H1 (cell line): ENCODE results near the gene R3HDM2. TPM values are rescaled to one million over a fixed set of nuclear protein-coding genes. Genes with fewer than 3 reads are reported as not detected.

ENCODE experiments used
- CTCF ChIA-PET: fragments of 300-600 bp; sonication (Branson Sonifier 250); formaldehyde crosslinking; loops from one replicate; lab custom pipeline; 2021; ENCODE audit not compliant: partially characterized antibody; lab: Charles Lee
- POLR2A ChIA-PET: fragments of 300-600 bp; sonication (Branson Sonifier 250); formaldehyde crosslinking; loops from one replicate; lab custom pipeline; 2021; ENCODE audit warnings: inconsistent platforms; ENCODE audit not compliant: partially characterized antibody; lab: Charles Lee
- DNase-seq, 2 experiments: peaks; one replicate each; pipeline versions ENCODE4 v3.0.0 to v3.0.0-alpha.2; 2010 to 2022; ENCODE audit warnings: low spot score in 2 of 2, low read depth in 1 of 2, mixed read lengths in 1 of 2
- FAIRE-seq: peaks from 2 replicates; lab custom pipeline; 2011; peaks lifted over from hg19 to GRCh38; lab: Jason Lieb, UNC
- H2AFZ ChIP-seq: 2 replicates; pipeline ENCODE4 v1.8.1; 2012; ENCODE audit warnings: low read length, inconsistent platforms
- H2AK5ac ChIP-seq: 2 replicates; pipeline ENCODE4 v1.6.1; 2013; ENCODE audit warnings: low read depth, low read length
- H2BK120ac ChIP-seq: replicated peaks from 2 replicates; pipeline ENCODE3; 2013; ENCODE audit warnings: low read depth, low read length, inconsistent platforms
- H2BK12ac ChIP-seq: 2 replicates; pipeline ENCODE4 v1.6.1; 2013; ENCODE audit warnings: low read depth, low read length
- H2BK15ac ChIP-seq: 2 replicates; pipeline ENCODE4 v1.6.1; 2013; ENCODE audit warnings: low read length
- H2BK20ac ChIP-seq: 2 replicates; pipeline ENCODE4 v1.6.1; 2013; ENCODE audit warnings: low read length
- H2BK5ac ChIP-seq: 2 replicates; pipeline ENCODE4 v1.6.1; 2013; ENCODE audit warnings: low read depth, low read length
- H3K14ac ChIP-seq: 2 replicates; pipeline ENCODE4 v1.6.1; 2013; ENCODE audit warnings: inconsistent platforms; ENCODE audit not compliant: insufficient read length
- H3K18ac ChIP-seq: 2 replicates; pipeline ENCODE4 v1.6.1; 2013; ENCODE audit warnings: low read length; ENCODE audit errors: extremely low read depth
- H3K23ac ChIP-seq: 2 replicates; pipeline ENCODE4 v1.6.1; 2013; ENCODE audit warnings: inconsistent platforms; ENCODE audit not compliant: insufficient read length
- H3K23me2 ChIP-seq: 2 replicates; pipeline ENCODE4 v1.6.1; 2013; ENCODE audit warnings: low read depth, low read length
- H3K27ac ChIP-seq: 2 replicates; pipeline ENCODE4 v1.6.1; 2011; ENCODE audit warnings: low read depth, low read length, inconsistent platforms
- H3K27me3 ChIP-seq, 4 experiments: replicated peaks in 1 of 4; 1 replicate in 1 of 4; 2 replicates in 3 of 4; pipeline versions ENCODE4 v1.6.1 to v1.8.1; 2011 to 2013; ENCODE audit warnings: low read length in 3 of 4, mild to moderate bottlenecking in 3 of 4, inconsistent platforms in 2 of 4, mixed read lengths in 2 of 4, moderate library complexity in 1 of 4; ENCODE audit not compliant: control insufficient read depth in 3 of 4, insufficient read depth in 3 of 4; ENCODE audit errors: extremely low read depth in 1 of 4
- H3K36me3 ChIP-seq, 4 experiments: 2 replicates each; pipeline versions ENCODE4 v1.6.1 to v1.8.1; 2011 to 2013; ENCODE audit warnings: mild to moderate bottlenecking in 4 of 4, low read length in 3 of 4, moderate library complexity in 2 of 4, control low read depth in 1 of 4, inconsistent platforms in 1 of 4; ENCODE audit not compliant: insufficient read depth in 4 of 4, control insufficient read depth in 2 of 4
- H3K4ac ChIP-seq: replicated peaks from 2 replicates; pipeline ENCODE3; 2013; ENCODE audit warnings: low read length, low read depth, mixed read lengths, inconsistent platforms; ENCODE audit not compliant: insufficient read length
- H3K4me1 ChIP-seq, 4 experiments: replicated peaks in 1 of 4; 1 replicate in 1 of 4; 2 replicates in 3 of 4; pipeline versions ENCODE4 v1.6.1 to v1.8.1; 2011 to 2013; ENCODE audit warnings: low read length in 3 of 4, inconsistent platforms in 2 of 4, mixed read lengths in 1 of 4; ENCODE audit not compliant: insufficient read depth in 4 of 4, control insufficient read depth in 3 of 4
- H3K4me2 ChIP-seq, 2 experiments: 2 replicates each; pipeline versions ENCODE4 v1.6.1 to v1.8.1; 2011 to 2013; ENCODE audit warnings: low read depth in 2 of 2, low read length in 2 of 2, control low read depth in 1 of 2, inconsistent platforms in 1 of 2, mild to moderate bottlenecking in 1 of 2; ENCODE audit not compliant: insufficient read depth in 1 of 2
- H3K4me3 ChIP-seq, 4 experiments: fragments of 200-600, 300-600 bp in 1 of 4; sonication (generic), shearing (Covaris generic), sonication (Bioruptor Twin) in 1 of 4; 2 replicates each; pipeline versions ENCODE4 v1.5.1 to v1.8.1; 2011 to 2016; ENCODE audit warnings: low read length in 4 of 4, low read depth in 3 of 4, control low read depth in 2 of 4, inconsistent platforms in 2 of 4, mild to moderate bottlenecking in 2 of 4, mixed read lengths in 1 of 4, moderate library complexity in 1 of 4; ENCODE audit not compliant: insufficient read depth in 2 of 4; ENCODE audit errors: extremely low read depth in 1 of 4
- H3K56ac ChIP-seq: replicated peaks from 2 replicates; pipeline ENCODE3; 2013; ENCODE audit warnings: low read depth, mild to moderate bottlenecking, mixed read lengths, low read length, inconsistent platforms; ENCODE audit not compliant: insufficient read length
- H3K79me1 ChIP-seq: 2 replicates; pipeline ENCODE4 v1.6.1; 2013; ENCODE audit warnings: low read depth, low read length, control low read depth
- H3K79me2 ChIP-seq, 2 experiments: 2 replicates each; pipeline versions ENCODE4 v1.6.1 to v1.8.1; 2012 to 2013; ENCODE audit warnings: low read length in 2 of 2, mild to moderate bottlenecking in 2 of 2, inconsistent platforms in 1 of 2; ENCODE audit not compliant: insufficient read depth in 2 of 2, control insufficient read depth in 1 of 2
- H3K9ac ChIP-seq, 4 experiments: replicated peaks in 1 of 4; 1 replicate in 1 of 4; 2 replicates in 3 of 4; pipeline versions ENCODE4 v1.6.1 to v1.8.1; 2011 to 2013; ENCODE audit warnings: low read depth in 3 of 4, low read length in 3 of 4, control low read depth in 2 of 4, mild to moderate bottlenecking in 2 of 4, moderate library complexity in 2 of 4, inconsistent platforms in 1 of 4; ENCODE audit errors: extremely low read depth in 1 of 4
- H3K9me3 ChIP-seq, 2 experiments: 2 replicates each; pipeline versions ENCODE4 v1.6.1 to v1.8.1; 2012 to 2013; ENCODE audit warnings: mild to moderate bottlenecking in 2 of 2, moderate library complexity in 2 of 2, control low read depth in 1 of 2, inconsistent platforms in 1 of 2, low read depth in 1 of 2, low read length in 1 of 2, mixed read lengths in 1 of 2; ENCODE audit not compliant: insufficient read depth in 2 of 2
- H4K20me1 ChIP-seq, 2 experiments: replicated peaks in 1 of 2; 2 replicates each; pipeline versions ENCODE3 to v1.8.1; 2011 to 2013; ENCODE audit warnings: inconsistent platforms in 2 of 2, low read length in 2 of 2, mild to moderate bottlenecking in 1 of 2; ENCODE audit not compliant: insufficient read depth in 2 of 2, control insufficient read depth in 1 of 2
- H4K5ac ChIP-seq: 2 replicates; pipeline ENCODE4 v1.6.1; 2013; ENCODE audit warnings: low read length, low read depth, mixed read lengths, inconsistent platforms; ENCODE audit not compliant: insufficient read length
- H4K8ac ChIP-seq: 2 replicates; pipeline ENCODE4 v1.8.0; 2013; ENCODE audit warnings: mild to moderate bottlenecking, moderate library complexity, low read length, inconsistent platforms; ENCODE audit not compliant: insufficient read depth; ENCODE audit errors: extremely low read depth
- H4K91ac ChIP-seq: replicated peaks from 2 replicates; pipeline ENCODE3; 2013; ENCODE audit warnings: low read length, mixed read lengths, inconsistent platforms; ENCODE audit not compliant: insufficient read length
- SP4 ChIP-seq: IDR thresholded peaks from 2 replicates; pipeline ENCODE4 v1.6.1; 2012; ENCODE audit warnings: low read length, inconsistent platforms
- WGBS, 2 experiments: shearing (Covaris generic) in 1 of 2; methylation state at CpG; one replicate each; pipeline versions ENCODE4 v1.1.6 to v1.1.7; 2013 to 2015; ENCODE audit warnings: low lambda C conversion rate in 2 of 2, mixed read lengths in 2 of 2, inconsistent platforms in 1 of 2, low coverage in 1 of 2, missing lambda C conversion rate in 1 of 2; ENCODE audit not compliant: insufficient replicate concordance in 2 of 2, insufficient coverage in 1 of 2, insufficient read length in 1 of 2; ENCODE audit errors: extremely low coverage in 1 of 2, missing lambda C conversion rate in 1 of 2; 5-methylcytosine and 5-hydroxymethylcytosine counted together
- polyA plus RNA-seq, 7 experiments: library from polyadenylated mRNA; depleted of rRNA in 3 of 7; stranded (reverse) in 5 of 7; unstranded in 2 of 7; fragments of >200 nt in 5 of 7; fragments of 200-250 nt in 2 of 7; gene quantifications; 1 replicate in 5 of 7; 2 replicates in 1 of 7; 4 replicates in 1 of 7; pipeline versions ENCODE4 v1.2.1 to v1.2.3, GENCODE V29; 2011 to 2013; ENCODE audit warnings: missing spikeins in 2 of 7, mixed read lengths in 2 of 7
- total RNA-seq: library from RNA; stranded (reverse); fragmentation: NEBNext Ultra II Directional; extraction: Animal tissue kit (Norgen Biotek cat#: 25700); gene quantifications from 2 replicates; pipeline ENCODE4 v1.2.1, GENCODE V29; 2021

The R3HDM2 gene
- total and polyA plus RNA-seq, 2 of the 8 experiments (the other 6 are each of a cell fraction or from before 2014, with no cell fraction given), result 25.6 to 27.0 TPM

GRCh38 chr12:57207731-57208630 lies 222.9 kb downstream of the R3HDM2 start:
- H3K79me2 ChIP-seq, result no peaks in the 10 kb centered on the region
- peaks cover 12 to 16% of the 10 kb centered on the region in 2 experiments for H4K20me1 ChIP-seq
- FAIRE-seq (no peak), DNase-seq (no peak)
- H3K27me3 ChIP-seq, result no peaks in the 10 kb centered on the region
- no peak overlapping the region for H2BK120ac ChIP-seq
- no peak overlapping the region for H2AFZ ChIP-seq
- H2BK15ac ChIP-seq, result no peak overlapping the region
- no peaks in the 10 kb centered on the region for H3K4me1 ChIP-seq
- TF ChIP-seq SP4, result no peak
- H4K8ac ChIP-seq, result no peak overlapping the region
- H4K91ac ChIP-seq, result no peak overlapping the region
- no peaks in the 10 kb centered on the region for H3K9me3 ChIP-seq
- no peak overlapping the region for H3K27ac ChIP-seq
- H3K14ac ChIP-seq, result no peak overlapping the region
- H3K18ac ChIP-seq, result no peak overlapping the region
- no peak overlapping the region for H3K4ac ChIP-seq
- H4K5ac ChIP-seq, result no peak overlapping the region
- H3K23ac ChIP-seq, result no peak overlapping the region
- H3K9ac ChIP-seq, result no peak overlapping the region
- no peak overlapping the region for H3K56ac ChIP-seq
- CTCF ChIA-PET, result interaction anchor here (0.7 to 3.4 kb wide), 13 partner anchors 7 to 110 kb away, joined by 3 to 13 read pairs (median 3); no protein-coding TSS in a partner anchor
- no peak overlapping the region for H2AK5ac ChIP-seq
- H2BK12ac ChIP-seq, result no peak overlapping the region
- H2BK20ac ChIP-seq, result no peak overlapping the region
- no peak overlapping the region for H3K4me3 ChIP-seq
- WGBS, 2 experiments, result 94% methylated on average over 27 of the region's 29 CpGs; no CpG with 5 or more reads in 1 of the 2 experiments
- H3K23me2 ChIP-seq, result no peaks in the 10 kb centered on the region
- POLR2A ChIA-PET, result interaction anchor here (0.8 to 7.0 kb wide), 13 partner anchors 12 to 108 kb away, joined by 3 to 53 read pairs (median 4); partner anchors contain the start of gene SHMT2
- peaks cover 25 to 75% (median 60%) of the 10 kb centered on the region in 4 experiments for H3K36me3 ChIP-seq
- H3K4me2 ChIP-seq, result no peak overlapping the region
- no peaks in the 10 kb centered on the region for H3K79me1 ChIP-seq
- H2BK5ac ChIP-seq, result no peak overlapping the region
